HG03354 (cell line): ENCODE measurements around the gene BEND5.

Experiments used
- ATAC-seq: cut with Tn5 transposase; IDR thresholded peaks from one replicate; pipeline ENCODE4 v1.9.1; 2021; ENCODE audit warnings: mild to moderate bottlenecking; ENCODE audit not compliant: unreplicated experiment, poor library complexity, severe bottlenecking

Gene BEND5

GRCh38 chr1:48687282-48688045 is 89.2 kb downstream of the BEND5 start:
- ATAC-seq, result no peak

GRCh38 chr1:48686159-48686558 is 90.5 kb downstream of the BEND5 start:
- ATAC-seq, result no peak

GRCh38 chr1:48684381-48684780 is 92.3 kb downstream of the BEND5 start:
- ATAC-seq, result no peak

GRCh38 chr1:48683839-48684238 is 92.9 kb downstream of the BEND5 start:
- no peak for ATAC-seq

- ATAC-seq, result no peak
These were observed 95.0 kb downstream of the BEND5 start for GRCh38 chr1:48681476-48682305.

GRCh38 chr1:48680411-48681035 is 96.2 kb downstream of the BEND5 start:
- ATAC-seq, result no peak

GRCh38 chr1:48679859-48680258 is 96.8 kb downstream of the BEND5 start:
- ATAC-seq, result no peak

- ATAC-seq, result peak; percentile 63
These were observed 97.8 kb downstream of the BEND5 start for GRCh38 chr1:48678710-48679505.
